GM10248 (cell line): ENCODE measurements around the gene BAHD1.

Source experiments
- CTCF ChIA-PET: fragments of 300-600 bp; sonication (Branson Sonifier 250); formaldehyde crosslinking; extraction: SDS; loops from one replicate; lab custom pipeline; 2021; ENCODE audit warnings: antibody characterized with exemption; lab: Yijun Ruan, JAX
- POLR2A ChIA-PET: fragments of 350-650 bp; sonication (Branson Sonifier 250); formaldehyde crosslinking; extraction: SDS; loops from one replicate; lab custom pipeline; 2020; ENCODE audit warnings: antibody characterized with exemption; lab: Yijun Ruan, JAX
- DNase-seq: peaks from one replicate; pipeline ENCODE4 v3.0.0; 2012; ENCODE audit errors: extremely low spot score
- TF ChIP-seq, protein P1 (sequence below): IDR thresholded peaks from 2 replicates; pipeline ENCODE4 v1.5.1; 2012; ENCODE audit warnings: mild to moderate bottlenecking, low read depth; ENCODE audit errors: extremely low read depth, missing control alignments, control extremely low read depth

Gene BAHD1

DNA sequence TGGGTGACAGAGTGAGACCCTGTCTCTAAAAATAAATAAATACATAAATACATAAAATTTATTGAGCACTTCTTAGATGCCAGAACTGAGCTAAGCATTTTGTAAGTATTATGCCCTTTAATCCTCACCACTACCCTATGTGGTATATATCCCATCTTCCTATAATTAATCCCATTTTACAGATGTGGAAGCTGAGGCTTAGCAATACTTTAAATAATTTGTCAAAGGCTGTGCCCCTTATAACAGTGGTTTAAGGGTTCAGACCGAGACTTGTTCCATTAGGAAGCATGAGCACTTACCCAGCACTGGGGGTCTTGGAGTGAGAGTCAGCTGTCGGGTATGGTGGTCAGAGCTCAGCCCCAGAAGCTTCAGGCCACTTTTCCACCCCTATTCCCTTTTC is 22.5 kb downstream of the BAHD1 start:
- TF ChIP-seq, protein P1, sequence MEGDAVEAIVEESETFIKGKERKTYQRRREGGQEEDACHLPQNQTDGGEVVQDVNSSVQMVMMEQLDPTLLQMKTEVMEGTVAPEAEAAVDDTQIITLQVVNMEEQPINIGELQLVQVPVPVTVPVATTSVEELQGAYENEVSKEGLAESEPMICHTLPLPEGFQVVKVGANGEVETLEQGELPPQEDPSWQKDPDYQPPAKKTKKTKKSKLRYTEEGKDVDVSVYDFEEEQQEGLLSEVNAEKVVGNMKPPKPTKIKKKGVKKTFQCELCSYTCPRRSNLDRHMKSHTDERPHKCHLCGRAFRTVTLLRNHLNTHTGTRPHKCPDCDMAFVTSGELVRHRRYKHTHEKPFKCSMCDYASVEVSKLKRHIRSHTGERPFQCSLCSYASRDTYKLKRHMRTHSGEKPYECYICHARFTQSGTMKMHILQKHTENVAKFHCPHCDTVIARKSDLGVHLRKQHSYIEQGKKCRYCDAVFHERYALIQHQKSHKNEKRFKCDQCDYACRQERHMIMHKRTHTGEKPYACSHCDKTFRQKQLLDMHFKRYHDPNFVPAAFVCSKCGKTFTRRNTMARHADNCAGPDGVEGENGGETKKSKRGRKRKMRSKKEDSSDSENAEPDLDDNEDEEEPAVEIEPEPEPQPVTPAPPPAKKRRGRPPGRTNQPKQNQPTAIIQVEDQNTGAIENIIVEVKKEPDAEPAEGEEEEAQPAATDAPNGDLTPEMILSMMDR: no peak
- no peak for DNase-seq
- POLR2A ChIA-PET: no interaction called here
- CTCF ChIA-PET: interaction anchor here (0.7 to 2.7 kb wide), 5 partner anchors 9 to 188 kb away, joined by 3 to 13 read pairs (median 5); partner anchors contain the start of gene BAHD1

DNA sequence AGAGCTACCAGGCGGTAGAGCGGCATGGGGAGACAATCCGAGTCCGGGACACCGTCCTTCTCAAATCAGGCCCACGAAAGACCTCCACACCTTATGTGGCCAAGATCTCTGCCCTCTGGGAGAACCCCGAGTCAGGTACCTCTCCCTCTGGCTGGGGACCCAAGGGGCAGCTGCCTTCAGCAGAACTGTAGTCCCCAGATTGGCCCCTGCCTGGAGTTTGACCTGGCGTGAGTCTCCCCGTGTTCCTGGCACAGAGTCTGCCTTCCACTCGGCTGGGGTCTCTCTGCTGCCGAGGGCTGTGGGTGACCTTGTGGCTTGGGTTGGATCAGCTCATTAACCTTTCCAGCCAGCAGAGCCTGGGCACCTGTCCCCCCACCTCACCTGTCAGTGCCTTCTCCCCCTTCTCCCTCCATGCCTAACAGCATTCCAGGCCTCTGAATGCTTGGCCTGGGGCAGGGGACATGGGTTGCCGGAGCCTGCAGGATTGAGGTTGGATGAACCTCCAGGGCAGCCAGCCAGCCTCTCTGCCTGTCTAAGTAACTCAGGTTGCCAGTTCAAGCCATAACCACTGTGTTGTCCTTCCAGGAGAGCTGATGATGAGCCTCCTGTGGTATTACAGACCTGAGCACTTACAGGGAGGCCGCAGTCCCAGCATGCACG is 23.3 kb downstream of the BAHD1 start:
- CTCF ChIA-PET: interaction anchor here (1.1 to 2.7 kb wide), 4 partner anchors 10 to 43 kb away, joined by 4 to 13 read pairs (median 6); partner anchors contain the start of gene BAHD1
- POLR2A ChIA-PET: no interaction called here
- TF ChIP-seq, protein P1: no peak
- DNase-seq: no peak

DNA sequence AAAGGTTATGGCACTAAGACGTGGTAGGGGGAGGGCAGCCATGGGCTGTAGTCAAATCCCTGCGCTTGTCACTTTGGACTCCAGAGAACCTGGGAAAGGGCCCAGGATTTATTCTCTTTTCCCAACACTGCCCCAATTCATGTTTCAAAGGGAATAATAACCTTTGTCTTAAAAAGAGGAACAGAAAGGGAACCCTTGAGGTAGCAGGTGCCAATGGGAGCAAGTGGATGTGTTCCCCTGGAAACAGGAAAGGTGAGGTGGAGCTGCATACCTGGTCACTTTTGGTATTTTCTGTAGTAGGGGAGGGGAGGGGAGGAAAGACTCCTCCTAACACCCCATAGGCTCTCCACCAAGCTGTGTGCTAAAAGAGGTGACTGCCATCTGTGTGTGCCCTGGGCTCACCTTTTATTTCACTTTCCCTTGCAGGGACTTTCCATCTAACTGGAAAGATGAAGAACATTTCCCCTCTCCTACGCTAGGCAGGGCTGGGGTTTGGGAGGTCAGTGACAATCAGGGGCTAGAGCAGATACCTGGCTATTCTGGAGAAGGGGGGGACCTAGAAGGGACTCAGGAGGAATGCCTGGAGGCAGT is 23.9 kb downstream of the BAHD1 start:
- CTCF ChIA-PET: interaction anchor here (1.5 kb wide), 1 partner anchor 42 kb away, joined by 6 read pairs; no protein-coding TSS in a partner anchor
- POLR2A ChIA-PET: no interaction called here

DNA sequence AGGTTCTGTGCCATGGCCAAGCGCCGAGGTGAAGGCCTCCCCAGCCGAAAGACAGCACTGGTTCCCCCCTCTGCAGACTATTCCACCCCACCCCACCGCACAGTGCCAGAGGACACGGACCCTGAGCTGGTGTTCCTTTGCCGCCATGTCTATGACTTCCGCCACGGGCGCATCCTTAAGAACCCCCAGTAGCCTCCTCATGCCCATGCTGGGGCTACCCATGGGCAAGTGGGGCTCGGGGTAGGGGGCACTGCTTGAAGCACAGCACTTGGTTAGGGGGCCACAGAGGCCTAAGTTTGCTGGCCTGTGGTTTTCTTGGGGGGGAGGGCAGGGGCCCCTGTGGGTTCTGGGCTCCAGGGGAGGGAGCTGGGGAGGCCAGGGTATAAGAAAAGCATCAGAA is 25.2 kb downstream of the BAHD1 start:
- TF ChIP-seq, protein P1: no peak
- ChIA-PET POLR2A (no interaction called here), CTCF (interaction anchor here (0.9 to 1.5 kb wide), 3 partner anchors 9 to 97 kb away, joined by 3 to 4 read pairs (median 3); no protein-coding TSS in a partner anchor)
- no peak for DNase-seq

More for the DNA sequence above, 23.9 kb downstream of the BAHD1 start:
- peak; percentile 45 for DNase-seq
- TF ChIP-seq, protein P1: no peak

DNA sequence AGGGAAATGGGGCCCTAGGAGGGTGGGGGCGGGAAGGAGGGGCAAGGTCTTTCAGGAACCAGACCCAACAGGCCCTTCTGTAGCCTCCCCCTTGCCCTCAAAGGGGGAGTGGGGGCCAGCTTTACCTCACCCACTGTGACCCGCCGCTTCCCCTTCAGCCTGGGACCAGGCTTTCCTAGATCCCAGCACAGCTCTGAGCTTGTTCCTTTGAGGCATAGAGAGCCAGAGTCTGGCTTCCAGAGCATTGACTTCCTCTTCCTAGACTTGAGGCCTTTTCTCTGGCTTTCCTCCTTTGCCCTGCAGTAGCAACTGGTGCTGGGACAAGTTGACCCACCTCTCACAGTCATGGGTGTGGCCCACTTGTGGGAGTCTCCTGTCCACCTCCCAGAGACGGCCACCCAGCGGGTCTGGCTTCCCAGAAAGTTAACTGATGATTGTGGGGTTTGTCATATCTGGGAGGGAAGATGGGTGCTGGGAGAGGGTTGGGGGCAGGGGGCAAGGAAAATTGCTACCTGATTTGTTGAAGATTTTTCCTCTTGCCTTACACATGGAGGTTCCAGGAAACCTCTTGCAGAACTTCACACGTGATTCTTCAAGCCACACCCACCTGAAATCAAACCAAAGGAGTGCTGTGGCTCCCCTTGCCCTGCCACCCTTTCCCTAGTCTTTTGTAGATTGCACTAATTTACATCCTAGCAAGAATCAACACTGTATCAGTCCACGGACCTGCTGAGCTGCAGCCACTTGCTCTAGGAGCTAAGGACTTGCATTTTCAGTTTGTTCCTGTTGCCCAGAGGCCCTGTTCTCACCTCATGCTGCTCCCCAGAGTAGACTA is 25.9 kb downstream of the BAHD1 start:
- ChIA-PET POLR2A (no interaction called here), CTCF (interaction anchor here (0.9 to 1.5 kb wide), 4 partner anchors 10 to 98 kb away, joined by 3 to 4 read pairs (median 4); no protein-coding TSS in a partner anchor)
- DNase-seq: no peak
- TF ChIP-seq, protein P1: no peak

DNA sequence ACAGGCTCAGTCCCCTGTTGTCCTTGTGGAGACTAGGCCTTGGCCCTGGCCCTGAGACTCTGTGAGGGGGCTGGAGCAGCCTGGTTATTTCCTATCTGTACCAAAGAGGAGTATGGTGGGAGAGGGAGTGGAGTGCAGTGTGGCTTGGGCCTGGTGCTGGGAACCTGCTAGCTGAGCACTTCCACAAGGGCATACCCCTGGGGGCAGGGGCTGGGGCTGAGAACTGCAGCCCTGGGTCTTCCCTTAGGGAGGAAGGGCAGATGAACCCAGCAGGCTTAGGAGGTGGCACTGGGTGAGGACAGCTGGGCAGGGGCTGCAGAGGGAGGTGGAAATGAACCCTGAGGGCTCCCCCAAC is 26.5 kb downstream of the BAHD1 start:
- TF ChIP-seq, protein P1: no peak
- POLR2A ChIA-PET: no interaction called here
- CTCF ChIA-PET: interaction anchor here (1.1 to 1.5 kb wide), 2 partner anchors 24 to 40 kb away, joined by 4 read pairs; no protein-coding TSS in a partner anchor
- no peak for DNase-seq
